ENCODE data around the gene TAF11. TPM values are rescaled to one million over a fixed set of nuclear protein-coding genes. Genes with fewer than 3 reads are reported as not detected.

The TAF11 gene
- total RNA-seq, 1 experiment from 2014 or later, result 44.1 TPM

DNA sequence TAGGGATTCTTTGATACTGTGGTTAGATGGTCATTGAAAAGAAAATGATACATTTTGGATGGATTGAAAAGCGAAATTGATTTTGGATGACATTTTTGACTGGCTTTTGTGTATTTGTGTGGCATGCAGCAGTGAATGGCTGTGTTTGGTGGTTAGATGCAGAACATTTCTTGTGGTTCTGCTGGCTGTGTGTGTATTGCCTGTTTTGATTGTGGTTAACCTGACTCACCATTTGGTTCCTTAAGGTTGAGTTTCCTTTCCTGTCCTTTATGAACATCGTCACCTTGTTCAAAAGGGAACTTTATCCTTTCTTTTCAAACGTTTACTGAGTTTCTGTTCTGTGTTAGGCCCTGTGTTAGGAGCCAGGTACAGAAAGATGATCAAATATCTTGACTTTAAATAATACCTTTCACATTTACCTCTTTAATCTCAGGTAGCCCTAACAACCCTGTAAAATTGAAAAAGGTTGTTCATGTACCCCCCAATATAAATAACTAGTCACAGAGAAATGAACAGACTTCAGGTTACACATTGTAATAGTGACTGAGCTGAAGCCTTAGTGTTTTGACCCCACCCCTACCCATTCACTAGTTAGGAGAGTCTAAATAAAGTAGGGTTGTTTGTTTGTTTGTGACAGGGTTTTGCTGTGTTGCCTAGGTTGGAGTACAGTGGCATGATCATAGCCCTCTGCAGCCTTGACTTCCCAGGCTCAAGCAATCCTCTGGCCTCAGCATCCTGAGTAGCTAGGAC lies 25.0 kb upstream of the TAF11 start:
- ChIA-PET CTCF (no interaction called here), POLR2A (interaction anchor here (0.7 kb wide), 1 partner anchor 32 kb away, joined by 3 read pairs; no protein-coding TSS in a partner anchor)
- Mint-ChIP-seq H3K36me3 (peaks cover under 1% of the 10 kb centered on the region; the same call in 1 of the 2 replicates), H3K27me3 (ENCODE audit: low read depth) (no peaks in the 10 kb centered on the region), H3K4me3 (no peak overlapping the region), H3K9me3 (no peaks in the 10 kb centered on the region), H3K27ac (peak overlapping the region; percentile 54), H3K4me1 (peaks cover 22% of the 10 kb centered on the region)
- TF ChIP-seq NFE2L1 (CRISPR knock-in tag; IDR thresholded peaks at IDR 0.05) (no peak), ETV6 (CRISPR knock-in tag; IDR thresholded peaks at IDR 0.05) (no peak), FOXK1 (CRISPR knock-in tag; IDR thresholded peaks at IDR 0.05) (no peak), ATF1 (CRISPR knock-in tag; IDR thresholded peaks at IDR 0.05) (no peak), ZNF423 (CRISPR knock-in tag; IDR thresholded peaks at IDR 0.05) (no peak)
- TF ChIP-seq, protein P1, sequence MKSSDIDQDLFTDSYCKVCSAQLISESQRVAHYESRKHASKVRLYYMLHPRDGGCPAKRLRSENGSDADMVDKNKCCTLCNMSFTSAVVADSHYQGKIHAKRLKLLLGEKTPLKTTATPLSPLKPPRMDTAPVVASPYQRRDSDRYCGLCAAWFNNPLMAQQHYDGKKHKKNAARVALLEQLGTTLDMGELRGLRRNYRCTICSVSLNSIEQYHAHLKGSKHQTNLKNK (CRISPR knock-in tag; IDR thresholded peaks at IDR 0.05), result no peak
- no peak for ATAC-seq
- DNase-seq (ENCODE audit: low spot score), result no peak

DNA sequence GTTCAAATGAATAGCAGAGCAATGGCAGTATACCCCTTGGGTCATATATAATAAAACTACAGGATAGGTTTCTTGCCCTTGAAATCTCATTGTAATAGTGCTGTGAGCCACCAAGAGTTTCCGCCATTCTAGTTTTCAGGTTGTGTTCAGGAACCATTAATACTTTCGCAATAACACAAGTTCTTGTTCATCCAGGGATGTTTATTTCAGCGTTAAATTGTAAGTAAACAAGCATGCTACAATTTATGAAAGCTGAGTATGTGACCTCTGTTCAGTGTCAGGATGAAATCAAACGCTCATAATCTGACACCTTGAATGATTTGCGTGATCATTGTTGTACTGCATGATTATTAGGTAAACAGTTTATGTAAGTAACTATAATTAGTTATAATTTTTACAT lies 24.0 kb upstream of the TAF11 start:
- H3K9me3 Mint-ChIP-seq, result no peaks in the 10 kb centered on the region
- POLR2A ChIA-PET, result interaction anchor here (0.7 kb wide), 1 partner anchor 33 kb away, joined by 3 read pairs; no protein-coding TSS in a partner anchor
- H3K36me3 Mint-ChIP-seq, result no peaks in the 10 kb centered on the region
- CTCF ChIA-PET, result no interaction called here
- peaks cover 22% of the 10 kb centered on the region for H3K4me1 Mint-ChIP-seq
- H3K27me3 Mint-ChIP-seq (ENCODE audit: low read depth), result no peaks in the 10 kb centered on the region
- DNase-seq (ENCODE audit: low spot score), result no peak
- H3K27ac Mint-ChIP-seq, result no peak overlapping the region
- TF ChIP-seq, protein P2, sequence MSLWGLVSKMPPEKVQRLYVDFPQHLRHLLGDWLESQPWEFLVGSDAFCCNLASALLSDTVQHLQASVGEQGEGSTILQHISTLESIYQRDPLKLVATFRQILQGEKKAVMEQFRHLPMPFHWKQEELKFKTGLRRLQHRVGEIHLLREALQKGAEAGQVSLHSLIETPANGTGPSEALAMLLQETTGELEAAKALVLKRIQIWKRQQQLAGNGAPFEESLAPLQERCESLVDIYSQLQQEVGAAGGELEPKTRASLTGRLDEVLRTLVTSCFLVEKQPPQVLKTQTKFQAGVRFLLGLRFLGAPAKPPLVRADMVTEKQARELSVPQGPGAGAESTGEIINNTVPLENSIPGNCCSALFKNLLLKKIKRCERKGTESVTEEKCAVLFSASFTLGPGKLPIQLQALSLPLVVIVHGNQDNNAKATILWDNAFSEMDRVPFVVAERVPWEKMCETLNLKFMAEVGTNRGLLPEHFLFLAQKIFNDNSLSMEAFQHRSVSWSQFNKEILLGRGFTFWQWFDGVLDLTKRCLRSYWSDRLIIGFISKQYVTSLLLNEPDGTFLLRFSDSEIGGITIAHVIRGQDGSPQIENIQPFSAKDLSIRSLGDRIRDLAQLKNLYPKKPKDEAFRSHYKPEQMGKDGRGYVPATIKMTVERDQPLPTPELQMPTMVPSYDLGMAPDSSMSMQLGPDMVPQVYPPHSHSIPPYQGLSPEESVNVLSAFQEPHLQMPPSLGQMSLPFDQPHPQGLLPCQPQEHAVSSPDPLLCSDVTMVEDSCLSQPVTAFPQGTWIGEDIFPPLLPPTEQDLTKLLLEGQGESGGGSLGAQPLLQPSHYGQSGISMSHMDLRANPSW (CRISPR knock-in tag; conservative IDR thresholded peaks at IDR 0.05; ENCODE audit: low read depth), result no peak
- TF ChIP-seq, protein P3, sequence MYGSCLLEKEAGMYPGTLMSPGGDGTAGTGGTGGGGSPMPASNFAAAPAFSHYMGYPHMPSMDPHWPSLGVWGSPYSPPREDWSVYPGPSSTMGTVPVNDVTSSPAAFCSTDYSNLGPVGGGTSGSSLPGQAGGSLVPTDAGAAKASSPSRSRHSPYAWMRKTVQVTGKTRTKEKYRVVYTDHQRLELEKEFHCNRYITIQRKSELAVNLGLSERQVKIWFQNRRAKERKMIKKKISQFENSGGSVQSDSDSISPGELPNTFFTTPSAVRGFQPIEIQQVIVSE (CRISPR knock-in tag; IDR thresholded peaks at IDR 0.05; ENCODE audit: borderline replicate concordance), result no peak
- TF ChIP-seq E2F5 (CRISPR knock-in tag; IDR thresholded peaks at IDR 0.05) (no peak), CTCF (IDR thresholded peaks at IDR 0.05) (no peak), TEAD1 (CRISPR knock-in tag; IDR thresholded peaks at IDR 0.05) (no peak), MYBL2 (CRISPR knock-in tag; IDR thresholded peaks at IDR 0.05) (no peak), EMX1 (CRISPR knock-in tag; IDR thresholded peaks at IDR 0.05) (no peak), JAZF1 (CRISPR knock-in tag; IDR thresholded peaks at IDR 0.05) (no peak), NFYB (CRISPR knock-in tag; conservative IDR thresholded peaks at IDR 0.05; ENCODE audit: low read depth) (no peak)
- TF ChIP-seq, protein P4, sequence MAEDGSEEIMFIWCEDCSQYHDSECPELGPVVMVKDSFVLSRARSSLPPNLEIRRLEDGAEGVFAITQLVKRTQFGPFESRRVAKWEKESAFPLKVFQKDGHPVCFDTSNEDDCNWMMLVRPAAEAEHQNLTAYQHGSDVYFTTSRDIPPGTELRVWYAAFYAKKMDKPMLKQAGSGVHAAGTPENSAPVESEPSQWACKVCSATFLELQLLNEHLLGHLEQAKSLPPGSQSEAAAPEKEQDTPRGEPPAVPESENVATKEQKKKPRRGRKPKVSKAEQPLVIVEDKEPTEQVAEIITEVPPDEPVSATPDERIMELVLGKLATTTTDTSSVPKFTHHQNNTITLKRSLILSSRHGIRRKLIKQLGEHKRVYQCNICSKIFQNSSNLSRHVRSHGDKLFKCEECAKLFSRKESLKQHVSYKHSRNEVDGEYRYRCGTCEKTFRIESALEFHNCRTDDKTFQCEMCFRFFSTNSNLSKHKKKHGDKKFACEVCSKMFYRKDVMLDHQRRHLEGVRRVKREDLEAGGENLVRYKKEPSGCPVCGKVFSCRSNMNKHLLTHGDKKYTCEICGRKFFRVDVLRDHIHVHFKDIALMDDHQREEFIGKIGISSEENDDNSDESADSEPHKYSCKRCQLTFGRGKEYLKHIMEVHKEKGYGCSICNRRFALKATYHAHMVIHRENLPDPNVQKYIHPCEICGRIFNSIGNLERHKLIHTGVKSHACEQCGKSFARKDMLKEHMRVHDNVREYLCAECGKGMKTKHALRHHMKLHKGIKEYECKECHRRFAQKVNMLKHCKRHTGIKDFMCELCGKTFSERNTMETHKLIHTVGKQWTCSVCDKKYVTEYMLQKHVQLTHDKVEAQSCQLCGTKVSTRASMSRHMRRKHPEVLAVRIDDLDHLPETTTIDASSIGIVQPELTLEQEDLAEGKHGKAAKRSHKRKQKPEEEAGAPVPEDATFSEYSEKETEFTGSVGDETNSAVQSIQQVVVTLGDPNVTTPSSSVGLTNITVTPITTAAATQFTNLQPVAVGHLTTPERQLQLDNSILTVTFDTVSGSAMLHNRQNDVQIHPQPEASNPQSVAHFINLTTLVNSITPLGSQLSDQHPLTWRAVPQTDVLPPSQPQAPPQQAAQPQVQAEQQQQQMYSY (CRISPR knock-in tag; IDR thresholded peaks at IDR 0.05), result no peak
- TF ChIP-seq, protein P5, sequence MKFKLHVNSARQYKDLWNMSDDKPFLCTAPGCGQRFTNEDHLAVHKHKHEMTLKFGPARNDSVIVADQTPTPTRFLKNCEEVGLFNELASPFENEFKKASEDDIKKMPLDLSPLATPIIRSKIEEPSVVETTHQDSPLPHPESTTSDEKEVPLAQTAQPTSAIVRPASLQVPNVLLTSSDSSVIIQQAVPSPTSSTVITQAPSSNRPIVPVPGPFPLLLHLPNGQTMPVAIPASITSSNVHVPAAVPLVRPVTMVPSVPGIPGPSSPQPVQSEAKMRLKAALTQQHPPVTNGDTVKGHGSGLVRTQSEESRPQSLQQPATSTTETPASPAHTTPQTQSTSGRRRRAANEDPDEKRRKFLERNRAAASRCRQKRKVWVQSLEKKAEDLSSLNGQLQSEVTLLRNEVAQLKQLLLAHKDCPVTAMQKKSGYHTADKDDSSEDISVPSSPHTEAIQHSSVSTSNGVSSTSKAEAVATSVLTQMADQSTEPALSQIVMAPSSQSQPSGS (CRISPR knock-in tag; IDR thresholded peaks at IDR 0.05; ENCODE audit: borderline replicate concordance, low read depth), result no peak
- H3K4me3 Mint-ChIP-seq, result no peak overlapping the region
- no peak for ATAC-seq
